Prostate gland (tissue), 2 donors: Measurements from ENCODE around the gene DNAH12. TPM values are rescaled to one million over a fixed set of nuclear protein-coding genes. Genes with fewer than 3 reads are reported as not detected.

Experiments
- DNase-seq: peaks from one replicate; pipeline ENCODE4 v3.0.0-alpha.2; 2019; ENCODE audit warnings: low spot score
- H3K27ac ChIP-seq, 2 donors: fragments of 200-600 bp; sonication (generic); 2 replicates each; pipeline ENCODE4 v1.5.1; 2017 to 2019
- H3K27me3 ChIP-seq: fragments of 200-600 bp; sonication (generic); replicated peaks from 2 replicates; pipeline ENCODE4 v1.5.1; 2019; ENCODE audit not compliant: insufficient read depth
- H3K36me3 ChIP-seq, 2 donors: fragments of 200-600 bp; sonication (generic); 1 replicate in 1 of 2; 2 replicates in 1 of 2; pipeline versions ENCODE4 v1.5.1 to v1.8.1; 2017 to 2019
- H3K4me1 ChIP-seq: fragments of 200-600 bp; sonication (generic); replicated peaks from 2 replicates; pipeline ENCODE4 v1.5.1; 2019
- H3K4me3 ChIP-seq, 2 donors: fragments of 200-600 bp; sonication (generic); 2 replicates each; pipeline ENCODE4 v1.5.1; 2017 to 2019
- H3K9me3 ChIP-seq: fragments of 200-600 bp; sonication (generic); 2 replicates; pipeline ENCODE4 v1.5.1; 2017
- CTCF ChIP-seq, 4 experiments: fragments of 200-600 bp in 2 of 4; fragments of 450-650 bp in 2 of 4; sonication (generic) in 2 of 4; IDR thresholded peaks; 1 replicate in 3 of 4; 2 replicates in 1 of 4; pipeline ENCODE4 v1.5.1; 2016 to 2019; ENCODE audit warnings: antibody characterized with exemption in 4 of 4, mild to moderate bottlenecking in 2 of 4, moderate library complexity in 2 of 4
- POLR2A ChIP-seq: fragments of 450-650 bp; IDR thresholded peaks from one replicate; pipeline ENCODE4 v1.6.1; 2016; ENCODE audit warnings: antibody characterized with exemption, mild to moderate bottlenecking
- POLR2AphosphoS5 ChIP-seq: sonication (generic); formaldehyde crosslinking; IDR thresholded peaks from one replicate; pipeline ENCODE4 v1.6.1; 2017; ENCODE audit warnings: antibody characterized with exemption
- WGBS: methylation state at CpG from one replicate; pipeline ENCODE4 v1.1.5; 2018; 5-methylcytosine and 5-hydroxymethylcytosine counted together
- intact Hi-C: fragments of 100-400 bp; cut with DNase I; formaldehyde crosslinking; loops from one replicate; pipeline ENCODE4 v1.14.2; 2022
- total RNA-seq, 2 donors: library from RNA; depleted of rRNA; stranded (reverse); fragments of >200 nt; gene quantifications; one replicate each; pipeline ENCODE4 v1.1.0, GENCODE V29; 2016

DNAH12 gene
- total RNA-seq, 2 donors from 2014 or later, result 0.05 to 1.8 TPM

GRCh38 chr3:57555306-57555705, 11.2 kb upstream of the DNAH12 start:
- H3K27ac ChIP-seq, result peak overlapping the region; percentile 73 to 89
- intact Hi-C loops, result no loop called here
- H3K27me3 ChIP-seq, result no peaks in the 10 kb centered on the region
- H3K9me3 ChIP-seq, result no peaks in the 10 kb centered on the region
- H3K4me3 ChIP-seq, result peak overlapping the region; percentile 77 to 84
- H3K36me3 ChIP-seq, result no peaks in the 10 kb centered on the region
- DNase-seq, result no peak
- WGBS, result 22% methylated on average over 8 of the region's 8 CpGs
- TF ChIP-seq POLR2A (no peak), CTCF (IDR thresholded peaks at IDR 0.05) (no peak), POLR2AphosphoS5 (no peak)
- peaks cover 17% of the 10 kb centered on the region for H3K4me1 ChIP-seq

DNA sequence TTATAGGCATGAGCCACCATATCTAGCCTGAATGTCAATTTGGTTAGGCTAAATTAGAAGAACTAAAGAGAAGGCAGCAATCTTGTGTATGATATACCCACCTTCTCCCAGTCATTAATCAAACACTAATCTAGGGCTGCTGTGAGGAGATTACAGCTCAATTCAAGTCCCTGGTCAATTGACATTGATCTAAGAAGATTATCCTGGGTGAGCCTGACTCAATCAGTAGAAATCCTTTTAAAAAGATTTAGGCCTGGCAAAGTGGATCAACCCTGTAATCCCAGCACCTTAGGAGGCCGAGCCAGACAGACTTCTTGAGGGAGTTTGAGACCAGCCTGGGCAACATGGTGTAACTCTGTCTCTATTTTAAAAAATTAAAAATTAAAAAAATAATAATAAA, 2.5 kb upstream of the DNAH12 start:
- intact Hi-C loops, result no loop called here
- DNase-seq, result no peak
- Histone ChIP-seq H3K4me3 (no peak overlapping the region), H3K9me3 (no peaks in the 10 kb centered on the region), H3K27me3 (no peaks in the 10 kb centered on the region), H3K4me1 (no peaks in the 10 kb centered on the region), H3K27ac (no peak overlapping the region), H3K36me3 (no peaks in the 10 kb centered on the region)
- 95% methylated on average over 1 of the region's 1 CpG for WGBS
- TF ChIP-seq POLR2A, result no peak
- no peak for TF ChIP-seq POLR2AphosphoS5
- TF ChIP-seq CTCF (IDR thresholded peaks at IDR 0.05), result no peak

GRCh38 chr3:57545636-57546268, 1.6 kb upstream of the DNAH12 start:
- no peaks in the 10 kb centered on the region for H3K27me3 ChIP-seq
- H3K9me3 ChIP-seq, result no peaks in the 10 kb centered on the region
- no peak overlapping the region for H3K4me3 ChIP-seq
- TF ChIP-seq POLR2AphosphoS5 (no peak), CTCF (IDR thresholded peaks at IDR 0.05) (no peak), POLR2A (no peak)
- H3K27ac ChIP-seq, result no peak overlapping the region
- H3K36me3 ChIP-seq, result no peaks in the 10 kb centered on the region
- intact Hi-C loops, result no loop called here
- WGBS, result 64% methylated on average over 7 of the region's 7 CpGs
- H3K4me1 ChIP-seq, result no peaks in the 10 kb centered on the region
- DNase-seq, result no peak

DNA sequence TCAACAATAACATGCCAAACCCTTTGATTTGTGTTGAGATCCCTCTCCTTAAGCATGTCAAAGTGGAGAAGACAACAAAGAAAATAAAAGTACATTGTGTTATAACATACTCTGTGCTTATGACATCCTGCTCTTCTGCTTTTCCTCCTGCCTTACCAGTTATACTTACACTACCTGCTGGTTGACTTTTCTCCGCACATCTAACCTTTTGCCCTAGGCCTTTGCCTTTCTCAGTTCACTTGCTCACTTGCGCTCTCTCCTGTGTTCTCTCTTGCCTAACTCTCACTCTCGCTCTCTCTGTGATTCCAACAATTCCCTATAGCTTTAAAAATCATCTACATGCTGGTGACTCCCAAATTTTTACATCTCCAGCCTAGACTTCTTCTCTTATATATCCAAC, 5.7 kb downstream of the DNAH12 start:
- DNase-seq, result no peak
- Histone ChIP-seq H3K4me3 (no peak overlapping the region), H3K27ac (no peak overlapping the region), H3K36me3 (no peaks in the 10 kb centered on the region), H3K27me3 (no peaks in the 10 kb centered on the region), H3K9me3 (no peaks in the 10 kb centered on the region), H3K4me1 (no peaks in the 10 kb centered on the region)
- intact Hi-C loops, result no loop called here
- 75% methylated on average over 3 of the region's 3 CpGs for WGBS
- no peak for TF ChIP-seq POLR2A
- TF ChIP-seq CTCF (IDR thresholded peaks at IDR 0.05), result no peak
- peak; percentile 19 for TF ChIP-seq POLR2AphosphoS5

DNA sequence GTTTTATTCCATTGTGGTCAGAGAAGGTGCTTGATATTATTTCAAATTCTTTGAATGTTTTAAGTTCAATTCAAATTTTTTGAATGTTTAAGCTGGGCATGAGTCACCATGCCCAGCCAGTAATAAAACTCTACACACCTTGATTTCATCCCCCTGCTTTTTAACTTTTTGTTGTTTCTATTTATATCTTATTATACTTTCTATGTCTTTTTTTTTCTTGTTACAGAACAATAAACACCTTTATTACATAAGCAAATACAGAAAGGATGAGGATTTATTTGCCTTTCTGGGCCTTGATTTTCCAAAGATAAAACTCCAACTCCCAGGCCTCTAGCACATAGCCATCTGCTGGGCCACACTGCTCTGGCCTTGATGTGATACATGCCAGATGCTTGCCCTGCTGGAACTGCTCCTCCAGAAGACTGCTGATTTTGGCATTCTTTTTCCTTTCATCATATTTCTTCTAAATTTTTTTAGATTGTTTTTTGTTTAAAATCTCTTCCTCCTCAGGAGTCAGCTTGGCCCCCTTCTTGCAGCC, 14.0 kb downstream of the DNAH12 start:
- no peaks in the 10 kb centered on the region for H3K9me3 ChIP-seq
- peak; percentile 59 for TF ChIP-seq POLR2AphosphoS5
- no peak for TF ChIP-seq CTCF (IDR thresholded peaks at IDR 0.05)
- no peak overlapping the region for H3K4me3 ChIP-seq
- intact Hi-C loops, result no loop called here
- no peaks in the 10 kb centered on the region for H3K36me3 ChIP-seq
- H3K4me1 ChIP-seq, result no peaks in the 10 kb centered on the region
- DNase-seq, result peak; percentile 50
- no peaks in the 10 kb centered on the region for H3K27me3 ChIP-seq
- H3K27ac ChIP-seq, result no peak overlapping the region
